H54 (cell line): ENCODE measurements around the gene ARL4C.

ENCODE experiments used
- DNase-seq: peaks from one replicate; pipeline ENCODE4 v3.0.0; 2011; ENCODE audit warnings: low spot score, mixed read lengths; ENCODE audit not compliant: insufficient read length
- FAIRE-seq: peaks from 3 replicates; lab custom pipeline; 2011; peaks lifted over from hg19 to GRCh38; lab: Jason Lieb, UNC
- POLR2A ChIP-seq: IDR thresholded peaks from 2 replicates; pipeline ENCODE4 v1.6.1; 2011; ENCODE audit warnings: low read depth, mild to moderate bottlenecking, low read length

The ARL4C gene

DNA sequence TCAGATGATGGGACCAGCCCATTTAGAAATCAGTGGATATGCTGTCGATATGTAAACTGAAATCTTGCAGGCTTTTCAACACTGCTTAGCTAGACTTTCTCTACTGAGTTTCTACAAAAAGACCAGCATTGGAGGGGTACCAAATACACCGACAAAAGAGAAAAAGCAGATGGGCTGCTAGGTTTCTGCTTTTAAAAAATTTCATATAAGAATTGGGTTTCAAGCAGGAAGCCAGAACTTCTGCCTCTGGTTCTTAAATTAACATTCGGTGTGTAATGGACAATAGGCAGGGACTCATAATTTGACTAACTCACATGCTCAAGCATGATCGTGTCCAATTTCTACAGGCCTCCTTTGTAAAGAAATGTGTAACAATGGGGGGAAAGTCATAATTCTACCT is 3.1 kb downstream of the ARL4C start:
- FAIRE-seq, result no peak
- no peak for TF ChIP-seq POLR2A

DNA sequence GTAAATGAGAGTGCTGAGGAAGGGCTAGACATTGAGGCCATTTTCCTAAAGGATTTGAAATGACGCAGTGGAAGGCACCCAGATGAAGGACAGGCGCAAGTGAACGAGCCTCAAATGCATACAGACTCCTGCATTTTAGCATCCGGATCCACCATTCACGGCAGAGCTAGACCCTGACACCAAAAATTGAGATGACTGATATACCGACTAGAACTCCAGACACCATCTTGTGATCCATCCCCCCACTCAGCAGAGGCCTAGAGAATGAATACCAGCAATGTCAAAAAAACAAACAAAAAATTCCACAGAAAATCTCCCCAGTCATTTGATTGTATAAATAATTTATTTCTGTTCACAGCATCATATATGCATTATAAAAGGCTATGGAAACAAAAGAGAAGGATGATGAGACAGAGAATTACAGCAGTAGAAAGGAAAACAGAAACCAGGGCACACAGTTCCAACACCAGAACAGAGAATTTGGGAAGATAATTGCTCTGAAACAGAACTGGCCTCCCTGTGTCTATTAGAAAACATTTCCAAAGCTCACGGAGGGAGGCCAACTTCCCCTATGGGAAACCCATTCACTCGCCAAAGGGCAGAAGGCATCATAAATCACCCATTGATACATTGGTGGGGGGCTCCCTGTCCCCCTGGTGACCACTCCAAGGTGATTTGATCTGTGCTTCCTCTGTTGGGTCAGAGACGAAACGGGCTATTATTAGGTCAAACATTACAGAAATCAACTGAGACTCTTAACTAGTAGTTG is 4.0 kb downstream of the ARL4C start:
- no peak for FAIRE-seq
- no peak for DNase-seq
- no peak for TF ChIP-seq POLR2A

More for the DNA sequence above, 3.1 kb downstream of the ARL4C start:
- DNase-seq, result no peak

DNA sequence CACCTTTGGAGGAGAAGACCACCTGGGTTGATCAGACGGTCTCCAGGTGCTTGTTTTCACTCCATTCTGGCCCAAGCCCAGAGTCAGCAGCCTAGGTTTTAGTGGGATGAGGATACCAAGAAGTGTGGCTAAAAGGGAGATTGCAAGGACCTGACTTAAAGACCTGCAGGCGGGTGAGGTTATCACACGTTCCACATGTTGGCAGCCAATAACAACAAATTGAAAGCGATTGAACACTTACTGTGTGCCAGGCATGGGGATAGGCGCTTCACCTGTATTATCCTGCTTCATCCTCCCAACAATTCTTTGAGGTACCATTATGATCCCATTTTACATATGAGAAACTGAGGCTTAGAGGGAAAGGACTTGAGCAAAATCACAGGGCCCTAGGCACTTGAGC is 5.0 kb downstream of the ARL4C start:
- no peak for FAIRE-seq
- no peak for TF ChIP-seq POLR2A
- no peak for DNase-seq

DNA sequence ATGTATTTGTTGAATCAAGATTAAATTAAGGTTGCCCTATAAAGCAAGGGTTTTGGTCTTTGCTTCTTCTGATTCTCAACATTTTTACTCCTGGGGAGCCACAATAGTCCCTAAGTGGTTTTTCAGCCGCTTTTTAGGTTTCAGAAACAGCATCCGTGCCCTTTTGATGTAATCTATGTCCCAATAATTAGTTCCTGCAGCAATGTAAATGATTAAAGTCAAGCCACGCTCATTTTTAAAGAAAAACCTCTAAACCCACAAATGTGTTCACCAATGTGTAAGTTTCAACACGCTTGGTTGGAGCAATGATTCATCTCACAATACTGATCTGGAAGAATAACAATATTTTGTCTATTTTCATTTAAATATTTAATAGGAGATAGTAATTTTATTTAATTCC is 5.6 kb downstream of the ARL4C start:
- TF ChIP-seq POLR2A, result no peak
- FAIRE-seq (no peak), DNase-seq (no peak)

DNA sequence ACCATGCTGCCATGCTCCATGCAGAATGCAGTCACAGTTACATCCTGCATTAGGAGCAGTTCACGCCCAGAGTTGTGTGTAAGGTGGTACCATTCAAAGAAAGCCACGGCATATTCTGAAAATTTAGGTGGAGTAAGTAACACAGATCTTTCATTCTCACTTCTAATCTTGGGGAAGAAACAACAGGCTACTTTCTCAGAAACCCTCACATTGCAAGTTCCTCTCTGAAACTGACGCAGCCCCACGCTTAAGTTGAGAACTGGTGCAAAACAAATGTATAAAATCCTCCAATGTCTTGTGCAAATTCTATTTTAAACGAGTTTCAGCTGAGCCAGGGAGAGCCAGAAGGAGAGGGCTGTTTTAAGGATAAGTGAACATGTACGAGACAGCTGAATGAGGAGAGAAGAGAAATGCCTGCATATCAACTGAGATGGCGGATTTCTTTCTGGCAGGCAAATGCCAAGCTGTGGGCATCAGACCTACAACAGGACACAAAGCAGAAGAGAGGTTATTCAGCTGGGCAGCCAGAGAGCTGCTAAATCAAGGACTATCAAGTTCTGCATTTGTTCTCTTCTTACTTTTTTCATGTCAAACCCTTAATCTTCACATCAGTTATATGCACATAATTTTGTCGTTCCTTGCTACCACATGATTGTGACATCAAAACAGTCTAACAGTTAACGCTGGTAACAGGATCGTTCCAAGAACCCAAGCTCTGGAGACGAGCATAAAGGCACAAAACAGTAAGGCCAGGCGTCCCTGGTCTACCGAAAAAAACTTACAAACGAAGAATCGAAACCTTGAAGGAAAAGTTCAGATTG is 6.4 kb downstream of the ARL4C start:
- FAIRE-seq (no peak), DNase-seq (no peak)
- TF ChIP-seq POLR2A, result no peak

DNA sequence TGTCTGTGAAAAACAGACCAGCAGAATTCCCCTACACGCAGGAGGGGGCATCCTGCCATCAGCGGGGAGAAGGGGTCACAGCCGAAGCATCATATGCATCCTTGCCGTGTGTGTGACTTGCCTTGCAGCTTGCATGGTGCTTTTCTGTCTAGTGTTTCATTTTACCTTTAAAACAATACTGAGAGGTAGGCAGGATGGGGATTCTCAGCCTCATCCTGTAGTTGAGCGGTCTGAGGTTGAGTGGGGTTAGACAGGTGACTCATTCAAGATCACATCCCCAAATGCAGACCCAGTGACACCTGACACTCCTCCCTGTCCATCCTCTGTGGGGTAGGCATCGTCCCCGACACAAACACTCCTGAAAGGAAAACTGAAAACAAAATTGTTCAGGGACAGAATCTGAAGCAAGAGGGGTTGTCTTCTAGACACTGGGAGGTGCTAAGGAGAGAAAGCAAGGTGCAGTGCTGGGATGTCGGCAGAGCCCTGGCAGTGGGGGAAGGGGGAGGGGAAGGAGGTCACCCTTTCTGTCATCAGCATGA is 7.9 kb downstream of the ARL4C start:
- no peak for TF ChIP-seq POLR2A
- no peak for DNase-seq
- no peak for FAIRE-seq

DNA sequence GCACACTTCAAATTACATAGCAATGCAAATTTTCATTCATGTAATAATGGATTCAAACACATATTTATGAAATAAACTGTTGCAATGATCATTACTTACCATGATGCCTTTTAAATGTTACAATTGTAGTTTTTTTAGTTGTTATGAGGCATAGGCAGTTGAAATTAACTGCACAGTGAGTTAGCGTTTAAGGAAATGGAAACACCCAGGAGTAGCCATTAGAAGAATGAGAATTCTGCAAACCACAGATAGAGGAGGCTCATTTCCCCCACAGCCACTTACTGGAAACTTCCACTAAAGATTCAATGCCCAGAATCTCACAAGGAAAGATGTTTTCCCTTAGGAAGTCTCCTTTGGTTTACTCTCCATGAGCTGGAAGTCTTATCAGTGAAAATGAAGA is 8.4 kb downstream of the ARL4C start:
- no peak for TF ChIP-seq POLR2A
- FAIRE-seq, result no peak
- DNase-seq, result no peak

DNA sequence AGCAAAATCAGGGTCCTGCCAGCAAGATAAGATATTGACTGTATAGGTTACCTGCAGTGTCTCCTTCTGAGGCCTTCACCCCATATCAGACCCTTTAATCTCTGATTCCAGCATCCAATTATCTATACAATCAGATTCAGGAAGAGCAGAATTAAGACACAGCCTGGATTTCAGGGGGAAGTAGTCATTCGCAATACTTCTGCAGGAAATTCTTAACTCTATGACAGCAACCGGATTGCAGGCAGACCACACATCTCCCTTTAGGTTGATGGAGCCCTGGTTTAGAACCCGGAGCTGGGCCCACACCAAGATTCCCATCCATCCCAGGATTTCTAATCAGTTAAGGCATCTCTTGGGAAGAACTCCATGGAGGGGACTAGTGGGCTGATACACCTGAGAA is 9.5 kb downstream of the ARL4C start:
- no peak for DNase-seq
- FAIRE-seq, result no peak
- TF ChIP-seq POLR2A, result no peak

DNA sequence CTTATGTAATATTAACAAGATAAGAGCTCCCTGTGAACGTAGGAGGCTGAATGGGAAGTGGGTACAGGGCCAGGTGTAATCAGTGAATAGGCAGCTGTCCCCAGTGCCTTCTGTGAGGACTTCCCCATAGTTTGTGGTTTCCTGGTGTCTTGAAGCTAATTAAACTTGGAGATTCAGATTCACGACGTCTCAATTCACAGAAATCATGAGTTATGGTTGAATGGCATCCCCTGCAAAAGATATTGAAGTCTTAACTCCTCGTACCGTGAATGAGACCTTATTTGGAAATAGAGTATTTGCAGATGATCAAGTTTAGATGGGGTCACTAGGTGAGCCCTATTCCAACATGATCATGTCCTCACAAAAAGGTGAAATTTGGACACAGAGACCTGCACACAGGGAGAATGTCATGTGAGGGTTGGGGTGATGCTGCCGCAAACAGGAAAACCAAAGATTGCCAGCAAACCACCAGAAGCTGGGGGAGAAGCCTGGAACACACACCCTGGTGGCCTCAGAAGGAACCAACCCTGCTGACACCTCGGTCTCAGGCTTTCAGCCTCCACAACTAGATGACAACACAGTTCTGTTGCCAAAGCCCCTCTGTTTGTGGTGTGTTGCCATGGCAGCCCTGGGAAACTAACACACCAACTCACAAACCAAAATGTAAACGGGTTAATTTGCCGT is 13.2 kb downstream of the ARL4C start:
- FAIRE-seq (no peak), DNase-seq (no peak)
- TF ChIP-seq POLR2A, result no peak

DNA sequence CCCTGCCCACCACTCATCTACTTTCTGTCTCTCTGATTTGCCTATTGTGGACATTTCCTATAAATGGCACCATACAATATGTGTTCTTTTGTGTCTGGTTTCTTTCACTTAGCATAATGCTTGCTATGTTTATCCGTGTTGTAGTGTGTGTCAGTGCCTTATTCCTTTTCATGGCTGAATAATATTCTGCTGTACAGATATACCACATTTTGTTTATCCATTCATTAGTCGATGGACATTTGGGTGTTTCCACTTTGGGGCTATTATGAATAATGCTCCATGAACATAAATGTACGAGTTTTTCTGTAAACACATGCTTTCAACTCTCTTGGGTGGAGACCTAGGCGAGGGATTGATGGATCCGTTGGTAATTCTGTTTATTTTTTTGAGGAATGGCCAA is 15.6 kb downstream of the ARL4C start:
- no peak for FAIRE-seq
- no peak for TF ChIP-seq POLR2A
- no peak for DNase-seq

DNA sequence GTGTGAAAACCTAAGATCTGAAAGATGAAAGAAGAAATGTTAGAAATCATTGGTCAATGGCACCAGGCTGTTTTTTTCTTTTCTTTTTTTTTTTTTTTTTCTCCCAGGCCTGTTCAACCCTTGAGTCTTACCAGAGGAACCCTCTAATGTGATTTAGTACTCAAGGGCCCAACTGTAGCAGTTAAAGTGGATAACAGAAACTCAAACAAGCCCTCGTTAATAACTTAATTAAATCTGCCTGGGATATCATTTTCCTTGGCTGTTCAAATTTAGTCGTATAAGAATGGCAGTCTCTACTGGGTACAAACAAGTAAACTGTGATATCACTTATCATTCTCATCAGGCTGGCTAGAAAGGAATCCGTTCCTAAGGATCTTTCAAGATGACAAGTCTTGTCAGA is 16.5 kb downstream of the ARL4C start:
- TF ChIP-seq POLR2A, result no peak
- no peak for FAIRE-seq
- no peak for DNase-seq

DNA sequence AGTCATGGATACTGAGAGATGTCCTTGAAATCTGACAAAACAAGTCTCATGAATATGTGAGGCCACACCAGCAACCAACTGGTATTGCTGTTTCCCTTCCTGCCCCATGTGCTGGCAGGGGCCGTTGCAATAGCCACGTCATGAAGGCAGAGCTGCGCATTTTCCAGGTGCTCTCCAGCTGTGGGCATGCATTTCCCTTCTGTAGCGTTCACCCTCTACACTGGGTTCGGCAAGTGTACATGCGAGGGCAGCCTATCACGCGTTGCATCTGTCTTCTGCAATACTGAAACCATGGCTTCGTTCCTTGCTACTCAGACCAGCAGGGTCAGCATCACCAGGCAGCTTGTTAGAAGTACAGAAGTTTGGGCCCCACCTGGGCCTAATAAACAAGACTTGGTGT is 17.4 kb downstream of the ARL4C start:
- FAIRE-seq, result no peak
- no peak for TF ChIP-seq POLR2A
- no peak for DNase-seq

DNA sequence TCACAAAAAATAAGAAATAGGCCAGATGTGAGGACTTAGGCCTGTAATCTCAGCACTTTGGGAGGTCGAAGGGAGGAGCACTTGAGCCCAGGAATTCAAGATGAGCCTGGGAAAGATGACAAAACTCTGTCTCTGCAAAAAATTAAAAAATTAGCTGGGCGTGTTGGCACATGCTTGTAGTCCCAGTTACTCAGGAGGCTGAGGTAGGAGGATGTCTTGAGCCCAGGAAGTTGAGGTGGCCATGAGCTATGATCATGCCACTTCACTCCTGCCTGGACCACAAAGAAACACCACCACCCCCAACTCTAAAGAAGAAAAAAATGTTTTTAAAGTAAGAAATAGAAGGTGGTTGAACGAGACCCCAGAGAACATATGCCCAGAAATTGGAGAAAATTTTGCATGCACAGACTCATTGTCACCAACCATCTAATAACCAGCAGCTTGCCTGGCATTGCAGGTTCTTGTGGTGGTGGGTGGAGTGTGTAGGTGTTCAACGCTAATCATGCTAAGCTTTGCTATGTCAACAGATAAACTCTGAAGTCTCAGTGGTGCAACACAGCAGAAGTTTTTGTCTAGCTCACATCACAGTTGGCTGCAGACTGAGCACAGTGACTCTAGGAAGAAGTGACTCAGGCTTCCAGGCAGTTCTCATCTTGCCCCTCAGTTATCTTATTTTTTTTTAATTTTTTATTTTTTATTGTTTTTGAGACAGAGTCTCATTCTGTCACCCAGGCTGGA is 18.6 kb downstream of the ARL4C start:
- no peak for TF ChIP-seq POLR2A
- DNase-seq, result no peak
- FAIRE-seq, result no peak
